ES-I3 (cell line): Measurements from ENCODE around the gene UBE2S.

Experiments
- H3K36me3 ChIP-seq: 2 replicates; pipeline ENCODE4 v1.6.1; 2013; ENCODE audit warnings: mild to moderate bottlenecking, low read length, control low read depth, moderate library complexity; ENCODE audit not compliant: insufficient read depth
- H3K4me1 ChIP-seq: 2 replicates; pipeline ENCODE4 v1.6.1; 2013; ENCODE audit warnings: mild to moderate bottlenecking, control low read depth, low read length; ENCODE audit not compliant: insufficient read depth
- H3K9ac ChIP-seq: 2 replicates; pipeline ENCODE4 v1.6.1; 2013; ENCODE audit warnings: low read depth, mild to moderate bottlenecking, low read length, moderate library complexity
- H3K9me3 ChIP-seq: 2 replicates; pipeline ENCODE4 v1.6.1; 2013; ENCODE audit warnings: mild to moderate bottlenecking, low read length, moderate library complexity; ENCODE audit not compliant: control insufficient read depth, insufficient read depth

The UBE2S gene

DNA sequence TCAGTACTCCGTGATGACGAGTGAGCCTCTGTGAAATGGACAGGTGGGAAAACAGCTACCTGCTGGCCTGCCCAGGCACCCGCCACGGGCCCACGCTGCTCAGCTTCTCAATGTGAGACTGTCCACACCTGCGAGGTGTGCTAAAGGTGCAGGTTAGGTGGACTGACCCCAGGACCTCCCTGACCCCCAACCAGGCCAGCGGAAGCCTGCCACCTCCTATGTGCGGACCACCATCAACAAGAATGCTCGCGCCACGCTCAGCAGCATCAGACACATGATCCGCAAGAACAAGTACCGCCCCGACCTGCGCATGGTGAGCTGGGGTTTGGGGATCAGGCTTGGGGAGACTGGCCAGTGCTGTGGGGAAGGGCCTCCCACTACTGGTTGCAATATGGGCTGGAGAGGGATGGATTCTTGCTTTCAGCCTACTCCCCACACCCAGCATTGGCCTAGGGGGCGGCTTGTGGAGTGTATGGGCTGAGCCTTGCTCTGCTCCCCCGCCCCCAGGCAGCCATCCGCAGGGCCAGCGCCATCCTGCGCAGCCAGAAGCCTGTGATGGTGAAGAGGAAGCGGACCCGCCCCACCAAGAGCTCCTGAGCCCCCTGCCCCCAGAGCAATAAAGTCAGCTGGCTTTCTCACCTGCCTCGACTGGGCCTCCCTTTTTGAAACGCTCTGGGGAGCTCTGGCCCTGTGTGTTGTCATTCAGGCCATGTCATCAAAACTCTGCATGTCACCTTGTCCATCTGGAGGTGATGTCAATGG is 19.7 kb downstream of the UBE2S start:
- peaks cover 21% of the 10 kb centered on the region for H3K4me1 ChIP-seq
- H3K9ac ChIP-seq, result no peak overlapping the region
- no peaks in the 10 kb centered on the region for H3K9me3 ChIP-seq
- peaks cover 12% of the 10 kb centered on the region for H3K36me3 ChIP-seq

DNA sequence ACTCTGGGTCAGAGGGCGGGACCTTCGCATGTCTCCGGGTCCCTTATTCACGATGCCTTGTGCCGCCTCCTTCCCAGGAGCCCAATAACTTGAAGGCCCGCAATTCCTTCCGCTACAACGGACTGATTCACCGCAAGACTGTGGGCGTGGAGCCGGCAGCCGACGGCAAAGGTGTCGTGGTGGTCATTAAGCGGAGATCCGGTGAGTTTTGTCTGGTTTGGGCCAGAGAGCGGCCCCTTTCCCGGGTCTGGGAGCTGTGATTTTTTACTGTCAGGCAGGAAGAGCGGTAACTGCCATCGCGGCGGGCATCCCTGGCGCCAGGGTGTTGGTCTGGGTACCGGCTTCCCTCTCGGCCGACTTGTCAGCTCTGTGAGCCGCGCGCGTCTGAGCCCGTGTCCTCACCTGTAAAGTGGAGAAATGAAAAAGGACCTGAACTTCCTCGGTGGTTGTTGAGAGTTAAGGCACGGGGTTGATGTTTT is 21.1 kb downstream of the UBE2S start:
- peak overlapping the region; percentile 76 for H3K9ac ChIP-seq
- H3K36me3 ChIP-seq, result peaks cover 12% of the 10 kb centered on the region
- no peaks in the 10 kb centered on the region for H3K9me3 ChIP-seq
- peaks cover 8% of the 10 kb centered on the region; the same call in 1 of the 2 replicates for H3K4me1 ChIP-seq

DNA sequence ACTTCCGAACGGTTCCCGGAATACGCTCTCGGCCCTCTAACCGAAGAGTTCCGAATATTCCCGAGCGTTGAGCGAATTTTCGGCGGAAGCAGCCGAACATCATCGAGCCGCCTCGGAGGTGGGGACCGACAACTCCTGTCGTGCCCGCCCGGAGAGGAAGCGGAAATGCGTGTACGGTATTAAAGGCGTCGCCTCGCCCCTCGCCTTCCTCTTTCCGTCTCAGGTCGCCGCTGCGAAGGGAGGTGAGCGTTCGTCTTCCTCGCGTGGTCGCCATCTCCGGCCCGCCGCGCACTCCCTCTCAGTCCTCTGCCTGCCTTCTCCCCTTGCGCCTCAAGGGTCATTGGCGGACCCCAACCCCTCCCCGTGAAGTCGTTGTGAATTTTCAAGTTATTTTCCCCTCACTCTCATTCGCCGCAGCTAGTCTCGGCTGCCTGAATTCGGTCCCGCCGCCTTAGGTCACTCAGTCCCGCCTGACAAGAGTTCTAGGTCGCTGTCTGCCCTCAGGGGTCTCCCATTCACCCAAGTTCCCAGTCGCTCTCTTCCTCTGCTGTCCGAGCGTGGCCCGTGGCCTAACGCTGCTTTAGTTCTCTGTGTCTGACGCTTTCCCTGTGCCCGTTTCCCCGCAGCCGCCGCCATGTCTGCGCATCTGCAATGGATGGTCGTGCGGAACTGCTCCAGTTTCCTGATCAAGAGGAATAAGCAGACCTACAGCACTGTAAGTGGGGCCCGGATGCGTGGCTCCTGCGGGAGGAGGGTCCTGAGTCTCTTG is 21.7 kb downstream of the UBE2S start, which contains the start of gene RPL28:
TSS of gene RPL28 (plus strand) at position 209 of the 769 bp plus-strand sequence. CDS start at position 635, 426 bp downstream.
- Histone ChIP-seq H3K4me1 (peaks cover 8% of the 10 kb centered on the region; the same call in 1 of the 2 replicates), H3K9ac (peak within 1 kb of the TSS; percentile 76), H3K9me3 (no peaks in the 10 kb centered on the region), H3K36me3 (peaks cover 12% of the 10 kb centered on the region)

DNA sequence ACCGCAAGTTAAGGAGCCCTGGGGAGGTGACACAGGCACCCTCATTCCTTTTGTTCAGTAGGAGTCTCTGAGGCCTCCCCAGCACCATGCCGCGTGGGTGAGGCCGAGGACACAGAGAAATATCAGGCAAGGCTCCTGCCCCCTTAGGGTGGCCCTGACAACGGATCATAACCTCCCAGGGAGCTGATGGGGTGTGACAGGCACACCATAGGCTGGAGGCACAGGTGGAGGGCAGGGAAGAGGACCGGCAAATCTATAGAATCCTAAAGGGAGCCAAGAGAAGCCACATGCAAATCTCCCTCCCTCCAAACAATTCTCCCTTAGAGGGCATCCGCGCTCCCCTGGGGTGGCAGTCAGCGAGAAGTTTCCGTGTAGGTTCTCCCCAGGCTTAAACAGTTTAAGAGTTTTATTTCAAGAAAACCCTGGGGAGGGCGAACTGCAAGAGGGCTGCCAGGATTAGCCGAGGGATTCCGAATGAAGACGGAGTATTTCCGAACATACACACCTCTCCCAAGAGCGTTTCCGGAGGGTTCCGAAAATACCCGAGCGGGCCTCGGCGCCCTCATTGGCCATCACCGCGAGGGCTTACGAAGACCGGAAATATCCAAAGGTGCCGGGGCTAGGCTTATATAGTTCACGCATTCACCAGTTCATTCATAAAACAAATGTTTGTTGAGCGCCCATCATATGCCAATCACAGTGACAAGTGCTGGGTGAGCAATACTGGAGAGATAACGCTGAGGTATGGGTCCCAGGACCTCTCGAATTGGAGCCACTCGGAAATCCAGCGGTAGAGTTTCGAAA is 22.5 kb downstream of the UBE2S start:
- peaks cover 12% of the 10 kb centered on the region for H3K36me3 ChIP-seq
- no peaks in the 10 kb centered on the region for H3K9me3 ChIP-seq
- H3K9ac ChIP-seq, result peak overlapping the region; percentile 76
- peaks cover 8% of the 10 kb centered on the region; the same call in 1 of the 2 replicates for H3K4me1 ChIP-seq

DNA sequence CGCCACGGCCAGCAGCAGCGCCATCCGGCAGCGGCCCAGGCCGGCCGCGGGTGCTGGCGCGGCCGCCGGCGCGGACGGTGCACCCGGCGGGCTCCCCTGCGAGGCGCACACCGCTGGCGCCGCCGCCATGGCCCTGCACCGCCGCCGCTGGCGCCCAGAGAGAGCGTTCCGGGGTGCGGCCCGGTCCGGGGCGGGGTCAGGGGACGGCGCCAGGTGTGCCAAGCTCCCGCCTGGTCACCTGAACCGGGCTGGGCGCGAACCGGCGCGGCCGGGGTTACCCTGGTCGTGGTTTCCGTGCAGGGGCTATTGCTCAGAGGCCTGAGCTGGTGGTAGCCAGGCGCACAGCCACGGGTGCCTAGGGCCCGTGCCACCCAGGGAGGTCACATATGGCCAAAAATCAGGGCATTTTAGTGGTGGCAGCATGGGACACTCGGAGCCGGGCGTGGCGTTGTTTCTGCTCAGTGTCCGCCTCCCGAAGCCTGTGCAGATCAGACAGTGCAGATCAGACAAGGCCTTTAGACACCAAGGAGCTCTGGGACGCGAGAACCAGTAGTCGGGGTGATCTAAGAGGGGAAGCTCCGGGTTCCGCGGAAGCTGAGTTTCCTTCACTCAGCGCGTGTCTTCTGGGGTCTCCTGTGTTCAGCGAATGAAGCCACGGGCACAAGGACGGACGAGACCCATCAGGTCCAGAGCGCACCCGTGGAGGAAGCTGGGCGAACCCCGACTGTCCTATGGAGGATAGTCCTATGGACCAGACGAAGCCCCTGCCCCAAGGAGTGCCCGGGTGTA is 23.3 kb downstream of the UBE2S start, which contains the start of gene TMEM238:
TSS of gene TMEM238 (minus strand) at position 162 of the 789 bp plus-strand sequence. CDS start at position 129, 33 bp downstream.
- peak within 1 kb of the TSS; percentile 76 for H3K9ac ChIP-seq
- peaks cover 11% of the 10 kb centered on the region; the same call in 1 of the 2 replicates for H3K4me1 ChIP-seq
- H3K9me3 ChIP-seq, result no peaks in the 10 kb centered on the region
- H3K36me3 ChIP-seq, result peaks cover 12% of the 10 kb centered on the region

DNA sequence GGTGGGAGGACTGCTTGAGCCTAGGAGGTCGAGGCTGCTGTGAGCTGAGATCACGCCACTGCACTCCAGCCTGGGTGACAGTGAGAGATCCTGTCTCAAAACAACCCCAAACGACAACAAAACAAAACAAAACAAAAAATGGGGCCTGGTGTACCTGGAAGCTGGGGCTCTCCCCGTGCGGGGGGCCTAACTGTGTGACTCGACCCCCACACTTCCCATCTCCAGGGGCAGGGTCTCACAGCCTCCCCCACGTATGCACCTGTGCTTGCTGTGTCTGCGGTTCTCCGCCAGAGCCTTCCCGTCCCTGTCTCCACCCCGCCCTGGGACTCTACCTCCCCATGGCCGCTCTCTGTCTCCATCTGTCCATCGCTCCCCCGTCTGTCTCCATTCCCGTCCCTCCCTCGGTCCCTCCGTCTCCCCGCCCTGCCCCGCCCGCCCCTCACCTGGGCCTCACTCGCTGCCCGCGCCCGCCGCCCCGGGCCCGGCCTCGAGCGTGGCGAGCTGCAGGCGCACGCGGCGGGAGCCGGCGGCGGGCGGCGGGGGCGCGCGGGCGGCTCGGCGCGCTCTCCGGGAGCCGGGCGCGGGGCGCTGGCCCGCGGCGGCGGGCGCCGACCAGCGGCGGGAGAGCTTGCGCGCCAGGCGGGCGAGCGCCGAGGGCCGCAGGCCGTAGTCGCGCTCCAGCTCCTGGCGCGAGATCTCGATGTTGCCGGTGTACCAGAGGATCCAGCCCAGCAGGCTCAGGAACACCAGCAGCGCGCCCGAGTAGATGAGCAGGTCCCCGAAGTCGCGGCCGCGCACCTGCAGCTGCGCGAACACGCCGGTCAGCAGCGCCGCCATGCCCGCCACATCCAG is 24.1 kb downstream of the UBE2S start:
- Histone ChIP-seq H3K9me3 (no peaks in the 10 kb centered on the region), H3K4me1 (peaks cover 12% of the 10 kb centered on the region; the same call in 1 of the 2 replicates), H3K36me3 (peaks cover 8% of the 10 kb centered on the region), H3K9ac (peak overlapping the region; percentile 76)

DNA sequence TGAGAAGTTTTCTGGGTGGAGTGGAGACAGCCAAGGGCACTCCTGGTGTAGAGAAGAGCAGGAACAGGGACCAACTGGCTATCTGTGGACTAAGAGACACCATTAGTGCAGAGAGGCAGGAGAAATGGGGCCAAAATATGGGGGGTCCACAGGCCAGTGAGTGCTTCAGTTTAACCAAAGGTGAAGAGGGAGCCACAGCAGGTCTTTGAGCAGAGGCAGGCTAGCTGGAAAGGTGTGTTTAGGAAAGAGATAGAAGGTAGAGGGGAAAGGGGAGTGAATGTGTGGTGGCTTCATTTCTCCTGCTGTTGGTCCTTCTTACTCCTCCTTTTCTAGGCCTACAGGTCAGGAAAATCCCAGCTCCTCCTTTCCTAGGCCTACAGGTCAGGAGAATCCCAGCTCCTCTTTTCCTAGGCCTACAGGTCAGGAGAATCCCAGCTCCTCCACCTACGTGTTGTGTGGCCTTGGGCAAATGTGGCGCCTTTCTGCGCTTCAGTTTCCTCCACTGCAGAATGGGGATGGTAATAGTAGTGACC is 25.0 kb downstream of the UBE2S start:
- H3K9me3 ChIP-seq, result no peaks in the 10 kb centered on the region
- H3K4me1 ChIP-seq, result peaks cover 14% of the 10 kb centered on the region; the same call in 1 of the 2 replicates
- no peak overlapping the region for H3K9ac ChIP-seq
- H3K36me3 ChIP-seq, result peaks cover 8% of the 10 kb centered on the region

DNA sequence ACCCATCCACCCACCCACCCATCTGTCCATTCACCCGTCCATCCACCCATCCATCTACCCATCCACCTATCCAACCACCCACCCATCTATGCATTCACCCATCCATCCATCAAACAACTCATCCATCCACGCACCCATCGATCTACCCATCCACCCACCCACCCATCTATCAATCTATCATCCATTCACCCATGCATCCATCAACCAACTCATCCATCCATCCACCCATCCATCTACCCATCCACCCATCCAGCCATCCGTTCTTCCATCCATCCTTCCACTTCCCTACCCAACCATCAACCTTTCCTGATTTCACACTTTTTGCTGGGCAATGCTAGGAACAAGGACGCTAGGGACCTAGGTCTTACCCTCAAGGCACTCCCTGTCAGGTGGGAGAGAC is 25.6 kb downstream of the UBE2S start:
- peaks cover 12% of the 10 kb centered on the region; the same call in 1 of the 2 replicates for H3K4me1 ChIP-seq
- no peaks in the 10 kb centered on the region for H3K9me3 ChIP-seq
- no peak overlapping the region for H3K9ac ChIP-seq
- peaks cover 8% of the 10 kb centered on the region for H3K36me3 ChIP-seq

DNA sequence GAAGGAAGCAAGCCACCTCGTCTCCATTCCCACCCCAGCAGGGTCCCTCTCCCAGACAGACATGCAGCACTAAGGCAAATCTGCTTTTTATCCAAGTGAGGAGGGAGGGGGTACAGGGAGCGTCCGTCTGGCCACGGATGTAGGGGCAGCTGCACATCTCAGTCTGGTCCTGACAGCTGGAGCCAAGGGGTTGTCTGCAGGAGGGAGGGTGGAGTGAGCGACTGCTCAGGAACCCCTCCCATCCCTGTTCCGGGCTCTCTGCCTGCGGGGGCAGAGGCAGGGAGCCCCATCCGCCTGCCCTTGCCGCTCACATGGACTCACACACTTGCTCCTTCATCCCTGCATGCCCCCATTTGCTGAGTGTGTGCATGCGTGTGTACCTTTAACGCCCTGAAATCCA is 28.4 kb downstream of the UBE2S start:
- Histone ChIP-seq H3K9ac (no peak overlapping the region), H3K9me3 (no peaks in the 10 kb centered on the region), H3K36me3 (no peaks in the 10 kb centered on the region), H3K4me1 (peaks cover 31% of the 10 kb centered on the region; the same call in 1 of the 2 replicates)

DNA sequence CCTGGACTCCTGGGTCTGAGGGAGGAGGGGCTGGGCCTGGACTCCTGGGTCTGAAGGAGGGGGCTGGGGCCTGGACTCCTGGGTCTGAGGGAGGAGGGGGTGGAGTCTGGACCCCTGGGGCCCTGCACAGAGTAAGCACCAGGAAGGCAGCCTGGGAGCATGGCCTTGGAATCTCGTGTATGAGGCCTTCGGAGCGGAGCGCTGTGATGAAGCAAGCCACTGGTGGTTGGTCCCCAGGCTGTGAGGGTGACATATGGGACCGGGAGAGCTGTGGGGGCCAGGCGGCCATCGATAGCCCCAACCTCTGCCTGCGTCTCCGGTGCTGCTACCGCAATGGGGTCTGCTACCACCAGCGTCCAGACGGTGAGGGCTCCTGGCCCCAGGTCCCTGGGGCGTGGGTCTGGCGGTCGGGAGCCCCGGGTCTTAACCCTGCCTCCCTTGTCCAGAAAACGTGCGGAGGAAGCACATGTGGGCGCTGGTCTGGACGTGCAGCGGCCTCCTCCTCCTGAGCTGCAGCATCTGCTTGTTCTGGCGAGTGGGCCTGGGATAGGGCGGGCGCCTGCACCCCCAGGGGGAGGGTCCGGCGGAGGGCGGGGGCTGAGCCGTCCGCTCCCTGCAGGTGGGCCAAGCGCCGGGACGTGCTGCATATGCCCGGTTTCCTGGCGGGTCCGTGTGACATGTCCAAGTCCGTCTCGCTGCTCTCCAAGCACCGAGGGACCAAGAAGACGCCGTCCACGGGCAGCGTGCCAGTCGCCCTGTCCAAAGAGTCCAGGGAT is 30.0 kb downstream of the UBE2S start:
- H3K9ac ChIP-seq, result peak overlapping the region; percentile 53; the same call in 1 of the 2 replicates
- H3K4me1 ChIP-seq, result peaks cover 40% of the 10 kb centered on the region; the same call in 1 of the 2 replicates
- H3K9me3 ChIP-seq, result no peaks in the 10 kb centered on the region
- H3K36me3 ChIP-seq, result no peaks in the 10 kb centered on the region

DNA sequence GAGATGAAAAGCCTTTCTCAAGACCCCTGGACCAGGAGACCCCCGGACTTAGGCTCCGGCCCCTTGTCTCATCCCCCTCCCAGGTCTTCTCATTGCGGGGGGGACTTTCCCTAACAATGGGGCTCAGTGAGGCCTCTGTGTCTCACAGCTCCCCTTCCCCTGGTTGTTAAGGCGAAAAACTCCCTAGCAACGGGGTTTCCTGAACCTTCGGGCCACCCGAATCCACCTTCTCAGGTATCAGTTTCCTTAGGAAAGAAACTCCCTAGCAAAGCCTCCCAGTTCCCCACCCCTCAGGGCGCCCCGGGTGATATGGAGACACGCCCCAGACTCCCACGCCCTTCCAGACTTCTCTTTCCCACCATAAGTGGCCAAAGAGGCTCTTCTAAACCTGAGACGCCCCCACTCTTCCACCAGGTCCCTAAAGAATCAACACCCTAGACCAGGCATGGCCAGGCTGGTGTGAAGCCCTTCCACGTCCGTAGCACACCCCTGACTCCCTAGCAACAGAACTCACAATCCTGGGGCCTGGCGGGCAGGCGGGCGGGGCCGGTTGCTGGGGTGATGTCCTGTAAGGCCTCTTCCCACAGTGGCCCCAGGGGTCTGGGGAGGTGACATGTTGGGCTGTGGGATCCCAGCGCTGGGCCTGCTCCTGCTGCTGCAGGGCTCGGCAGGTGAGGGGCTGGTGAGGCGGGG is 31.2 kb downstream of the UBE2S start, which contains the start of gene TMEM190:
TSS of gene TMEM190 (plus strand) at position 586 of the 693 bp plus-strand sequence. CDS start at position 614, 28 bp downstream.
- H3K9ac ChIP-seq, result peak within 1 kb of the TSS; percentile 53; the same call in 1 of the 2 replicates
- H3K4me1 ChIP-seq, result peaks cover 48% of the 10 kb centered on the region
- H3K9me3 ChIP-seq, result no peaks in the 10 kb centered on the region
- no peaks in the 10 kb centered on the region for H3K36me3 ChIP-seq
